GM23338 (cell line): Measurements from ENCODE around the gene ZNF697. TPM values are rescaled to one million over a fixed set of nuclear protein-coding genes. Genes with fewer than 3 reads are reported as not detected.

Source experiments
- ATAC-seq: fragments of 200-7000 bp; cut with Tn5 transposase; 3 replicates; pipeline ENCODE4 v1.9.1; 2020
- DNase-seq: peaks from one replicate; pipeline ENCODE4 v3.0.0-alpha.2; 2015; ENCODE audit warnings: low spot score
- H2AFZ ChIP-seq: fragments of 200-600 bp; sonication (generic); 2 replicates; pipeline ENCODE4 v1.8.0; 2016; ENCODE audit warnings: antibody characterized with exemption, mild to moderate bottlenecking, moderate library complexity
- H3F3A ChIP-seq: fragments of 200-600 bp; sonication (generic); replicated peaks from 2 replicates; pipeline ENCODE4 v1.8.0; 2017; ENCODE audit warnings: antibody characterized with exemption, mixed run types, low read depth
- H3K27ac ChIP-seq: fragments of 200-600 bp; sonication (generic); 2 replicates; pipeline ENCODE4 v1.6.1; 2016; ENCODE audit warnings: low read depth
- H3K27me3 ChIP-seq: fragments of 200-600 bp; sonication (generic); 2 replicates; pipeline ENCODE4 v1.8.0; 2016; ENCODE audit warnings: mild to moderate bottlenecking, mixed run types, moderate library complexity; ENCODE audit not compliant: insufficient read depth
- H3K36me3 ChIP-seq: fragments of 200-600 bp; sonication (generic); 2 replicates; pipeline ENCODE4 v1.8.0; 2016; ENCODE audit warnings: mild to moderate bottlenecking; ENCODE audit not compliant: insufficient read depth
- H3K4me1 ChIP-seq: fragments of 200-600 bp; sonication (generic); 2 replicates; pipeline ENCODE4 v1.8.0; 2016; ENCODE audit warnings: mild to moderate bottlenecking, moderate library complexity; ENCODE audit not compliant: insufficient read depth
- H3K4me2 ChIP-seq: fragments of 200-600 bp; sonication (generic); 2 replicates; pipeline ENCODE4 v1.7.1; 2017; ENCODE audit warnings: mixed run types
- H3K4me3 ChIP-seq: fragments of 200-600 bp; sonication (generic); 2 replicates; pipeline ENCODE4 v1.6.1; 2016; ENCODE audit warnings: mixed run types
- H3K79me2 ChIP-seq: fragments of 200-600 bp; sonication (generic); replicated peaks from 2 replicates; pipeline ENCODE4 v1.8.0; 2017; ENCODE audit warnings: mild to moderate bottlenecking; ENCODE audit not compliant: insufficient read depth
- H3K9me2 ChIP-seq: fragments of 200-600 bp; sonication (generic); 2 replicates; pipeline ENCODE4 v1.8.0; 2017; ENCODE audit not compliant: insufficient read depth
- H4K20me1 ChIP-seq: fragments of 200-600 bp; sonication (generic); replicated peaks from 2 replicates; pipeline ENCODE4 v1.8.0; 2017; ENCODE audit warnings: mild to moderate bottlenecking; ENCODE audit not compliant: insufficient read depth
- H3K27ac Mint-ChIP-seq: 2 replicates; pipeline ENCODE4 v1.8.0; 2020; ENCODE audit warnings: inconsistent platforms, mild to moderate bottlenecking, moderate library complexity, mixed read lengths
- H3K27me3 Mint-ChIP-seq: 3 replicates; pipeline ENCODE4 v1.8.0; 2022; ENCODE audit warnings: low read depth, mild to moderate bottlenecking, moderate library complexity, mixed read lengths, inconsistent platforms; ENCODE audit not compliant: insufficient read depth, poor library complexity
- H3K36me3 Mint-ChIP-seq: 3 replicates; pipeline ENCODE4 v1.8.0; 2021; ENCODE audit warnings: low read depth, mild to moderate bottlenecking, inconsistent platforms, moderate library complexity, mixed read lengths
- H3K4me1 Mint-ChIP-seq: 3 replicates; pipeline ENCODE4 v1.8.0; 2020; ENCODE audit warnings: mild to moderate bottlenecking, inconsistent platforms, mixed read lengths
- H3K4me3 Mint-ChIP-seq: 3 replicates; pipeline ENCODE4 v1.8.0; 2021; ENCODE audit warnings: moderate library complexity, mild to moderate bottlenecking, inconsistent platforms, mixed read lengths
- H3K9me3 Mint-ChIP-seq: 3 replicates; pipeline ENCODE4 v1.8.0; 2020; ENCODE audit warnings: moderate library complexity, mild to moderate bottlenecking, inconsistent platforms, mixed read lengths
- CREB1 ChIP-seq: fragments of 250-450 bp; sonication (Bioruptor Pico); IDR thresholded peaks from 2 replicates; pipeline ENCODE4 v1.5.0; 2020; ENCODE audit warnings: low read depth, mild to moderate bottlenecking, moderate library complexity
- CTCF ChIP-seq, 2 experiments: fragments of 200-600 bp in 1 of 2; sonication (generic) in 1 of 2; conservative IDR thresholded peaks; 2 replicates each; pipeline versions ENCODE4 v1.5.1 to v1.6.1; 2016 to 2017; ENCODE audit warnings: antibody characterized with exemption in 2 of 2, low read depth in 2 of 2, mild to moderate bottlenecking in 2 of 2, moderate library complexity in 1 of 2
- ETS1 ChIP-seq: IDR thresholded peaks from 2 replicates; pipeline ENCODE4 v1.6.1; 2016; ENCODE audit warnings: antibody characterized with exemption
- EZH2 ChIP-seq: fragments of 200-600 bp; sonication (generic); IDR thresholded peaks from one replicate; pipeline ENCODE4 v1.8.0; 2017; ENCODE audit warnings: antibody characterized with exemption, mild to moderate bottlenecking, low read depth; ENCODE audit not compliant: unreplicated experiment
- EZH2phosphoT487 ChIP-seq: fragments of 200-600 bp; sonication (generic); IDR thresholded peaks from one replicate; pipeline ENCODE4 v1.8.1; 2018; ENCODE audit warnings: antibody characterized with exemption; ENCODE audit not compliant: unreplicated experiment
- JUNB ChIP-seq: IDR thresholded peaks from one replicate; pipeline ENCODE4 v1.6.1; 2016; ENCODE audit warnings: antibody characterized with exemption; ENCODE audit not compliant: unreplicated experiment
- NANOG ChIP-seq: IDR thresholded peaks from 2 replicates; pipeline ENCODE4 v1.6.1; 2016; ENCODE audit warnings: antibody characterized with exemption, borderline replicate concordance
- POLR2AphosphoS5 ChIP-seq: IDR thresholded peaks from 2 replicates; pipeline ENCODE4 v1.6.1; 2016; ENCODE audit warnings: antibody characterized with exemption, low read depth
- REST ChIP-seq: IDR thresholded peaks from one replicate; pipeline ENCODE4 v1.6.1; 2018; ENCODE audit warnings: antibody characterized with exemption; ENCODE audit not compliant: unreplicated experiment
- STAT1 ChIP-seq: IDR thresholded peaks from one replicate; pipeline ENCODE4 v1.6.1; 2016; ENCODE audit warnings: antibody characterized with exemption; ENCODE audit not compliant: unreplicated experiment
- ZNF114 ChIP-seq: fragments of 250-450 bp; sonication (Bioruptor Pico); IDR thresholded peaks from 2 replicates; pipeline ENCODE4 v1.5.0; 2020; ENCODE audit warnings: mild to moderate bottlenecking, moderate library complexity
- ZNF331 ChIP-seq: fragments of 250-450 bp; sonication (Bioruptor Pico); IDR thresholded peaks from 2 replicates; pipeline ENCODE4 v1.5.0; 2020; ENCODE audit warnings: low read depth, mild to moderate bottlenecking, moderate library complexity
- polyA plus RNA-seq: library from polyadenylated mRNA; unstranded; fragments of >200 nt; fragmentation: Nextera tagmentation; extraction: Ambion mirVana; gene quantifications from 2 replicates; pipeline ENCODE4 v1.2.1, GENCODE V29; 2016
- total RNA-seq: library from RNA; depleted of rRNA; stranded (reverse); fragments of >200 nt; shearing (Covaris generic); gene quantifications from 2 replicates; pipeline ENCODE4 v1.2.3, GENCODE V29; 2014
- TF ChIP-seq, protein P1 (sequence below): fragments of 250-450 bp; sonication (Bioruptor Pico); IDR thresholded peaks from 2 replicates; pipeline ENCODE4 v1.5.0; 2020; ENCODE audit warnings: mild to moderate bottlenecking, moderate library complexity

Gene ZNF697
- total and polyA plus RNA-seq, 2 experiments from 2014 or later: 5.4 to 32.0 TPM

- Mint-ChIP-seq H3K9me3 (no peaks in the 10 kb centered on the region; the same call in 2 of the 3 replicates), H3K4me1 (peaks cover 41% of the 10 kb centered on the region), H3K27me3 (peaks cover 3% of the 10 kb centered on the region), H3K4me3 (peak overlapping the region; percentile 78), H3K36me3 (no peaks in the 10 kb centered on the region), H3K27ac (peak overlapping the region; percentile 84)
- Histone ChIP-seq H2AFZ (no peak overlapping the region), H3K4me1 (peaks cover 16% of the 10 kb centered on the region), H3K9me2 (no peaks in the 10 kb centered on the region), H3K27ac (peak overlapping the region; percentile 82), H4K20me1 (no peaks in the 10 kb centered on the region), H3K27me3 (no peaks in the 10 kb centered on the region), H3F3A (no peaks in the 10 kb centered on the region), H3K36me3 (no peaks in the 10 kb centered on the region), H3K4me2 (peak overlapping the region; percentile 47), H3K4me3 (peak overlapping the region; percentile 34), H3K79me2 (no peaks in the 10 kb centered on the region)
- TF ChIP-seq EZH2phosphoT487: no peak
- TF ChIP-seq, protein P1, sequence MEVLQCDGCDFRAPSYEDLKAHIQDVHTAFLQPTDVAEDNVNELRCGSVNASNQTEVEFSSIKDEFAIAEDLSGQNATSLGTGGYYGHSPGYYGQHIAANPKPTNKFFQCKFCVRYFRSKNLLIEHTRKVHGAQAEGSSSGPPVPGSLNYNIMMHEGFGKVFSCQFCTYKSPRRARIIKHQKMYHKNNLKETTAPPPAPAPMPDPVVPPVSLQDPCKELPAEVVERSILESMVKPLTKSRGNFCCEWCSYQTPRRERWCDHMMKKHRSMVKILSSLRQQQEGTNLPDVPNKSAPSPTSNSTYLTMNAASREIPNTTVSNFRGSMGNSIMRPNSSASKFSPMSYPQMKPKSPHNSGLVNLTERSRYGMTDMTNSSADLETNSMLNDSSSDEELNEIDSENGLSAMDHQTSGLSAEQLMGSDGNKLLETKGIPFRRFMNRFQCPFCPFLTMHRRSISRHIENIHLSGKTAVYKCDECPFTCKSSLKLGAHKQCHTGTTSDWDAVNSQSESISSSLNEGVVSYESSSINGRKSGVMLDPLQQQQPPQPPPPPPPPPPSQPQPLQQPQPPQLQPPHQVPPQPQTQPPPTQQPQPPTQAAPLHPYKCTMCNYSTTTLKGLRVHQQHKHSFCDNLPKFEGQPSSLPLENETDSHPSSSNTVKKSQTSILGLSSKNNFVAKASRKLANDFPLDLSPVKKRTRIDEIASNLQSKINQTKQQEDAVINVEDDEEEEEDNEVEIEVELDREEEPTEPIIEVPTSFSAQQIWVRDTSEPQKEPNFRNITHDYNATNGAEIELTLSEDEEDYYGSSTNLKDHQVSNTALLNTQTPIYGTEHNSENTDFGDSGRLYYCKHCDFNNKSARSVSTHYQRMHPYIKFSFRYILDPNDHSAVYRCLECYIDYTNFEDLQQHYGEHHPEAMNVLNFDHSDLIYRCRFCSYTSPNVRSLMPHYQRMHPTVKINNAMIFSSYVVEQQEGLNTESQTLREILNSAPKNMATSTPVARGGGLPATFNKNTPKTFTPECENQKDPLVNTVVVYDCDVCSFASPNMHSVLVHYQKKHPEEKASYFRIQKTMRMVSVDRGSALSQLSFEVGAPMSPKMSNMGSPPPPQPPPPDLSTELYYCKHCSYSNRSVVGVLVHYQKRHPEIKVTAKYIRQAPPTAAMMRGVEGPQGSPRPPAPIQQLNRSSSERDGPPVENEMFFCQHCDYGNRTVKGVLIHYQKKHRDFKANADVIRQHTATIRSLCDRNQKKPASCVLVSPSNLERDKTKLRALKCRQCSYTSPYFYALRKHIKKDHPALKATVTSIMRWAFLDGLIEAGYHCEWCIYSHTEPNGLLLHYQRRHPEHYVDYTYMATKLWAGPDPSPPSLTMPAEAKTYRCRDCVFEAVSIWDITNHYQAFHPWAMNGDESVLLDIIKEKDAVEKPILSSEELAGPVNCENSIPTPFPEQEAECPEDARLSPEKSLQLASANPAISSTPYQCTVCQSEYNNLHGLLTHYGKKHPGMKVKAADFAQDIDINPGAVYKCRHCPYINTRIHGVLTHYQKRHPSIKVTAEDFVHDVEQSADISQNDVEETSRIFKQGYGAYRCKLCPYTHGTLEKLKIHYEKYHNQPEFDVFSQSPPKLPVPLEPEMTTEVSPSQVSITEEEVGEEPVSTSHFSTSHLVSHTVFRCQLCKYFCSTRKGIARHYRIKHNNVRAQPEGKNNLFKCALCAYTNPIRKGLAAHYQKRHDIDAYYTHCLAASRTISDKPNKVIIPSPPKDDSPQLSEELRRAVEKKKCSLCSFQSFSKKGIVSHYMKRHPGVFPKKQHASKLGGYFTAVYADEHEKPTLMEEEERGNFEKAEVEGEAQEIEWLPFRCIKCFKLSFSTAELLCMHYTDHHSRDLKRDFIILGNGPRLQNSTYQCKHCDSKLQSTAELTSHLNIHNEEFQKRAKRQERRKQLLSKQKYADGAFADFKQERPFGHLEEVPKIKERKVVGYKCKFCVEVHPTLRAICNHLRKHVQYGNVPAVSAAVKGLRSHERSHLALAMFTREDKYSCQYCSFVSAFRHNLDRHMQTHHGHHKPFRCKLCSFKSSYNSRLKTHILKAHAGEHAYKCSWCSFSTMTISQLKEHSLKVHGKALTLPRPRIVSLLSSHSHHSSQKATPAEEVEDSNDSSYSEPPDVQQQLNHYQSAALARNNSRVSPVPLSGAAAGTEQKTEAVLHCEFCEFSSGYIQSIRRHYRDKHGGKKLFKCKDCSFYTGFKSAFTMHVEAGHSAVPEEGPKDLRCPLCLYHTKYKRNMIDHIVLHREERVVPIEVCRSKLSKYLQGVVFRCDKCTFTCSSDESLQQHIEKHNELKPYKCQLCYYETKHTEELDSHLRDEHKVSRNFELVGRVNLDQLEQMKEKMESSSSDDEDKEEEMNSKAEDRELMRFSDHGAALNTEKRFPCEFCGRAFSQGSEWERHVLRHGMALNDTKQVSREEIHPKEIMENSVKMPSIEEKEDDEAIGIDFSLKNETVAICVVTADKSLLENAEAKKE (CRISPR knock-in tag): no peak
- no peak for TF ChIP-seq STAT1
- peak; percentile 33; the same call in 1 of the 2 replicates for TF ChIP-seq POLR2AphosphoS5
- TF ChIP-seq ETS1: no peak
- peak; percentile 76 to 99 for TF ChIP-seq CTCF (conservative IDR thresholded peaks at IDR 0.05; ENCODE audit: low read depth in 2 of 2)
- no peak for TF ChIP-seq CREB1 (CRISPR knock-in tag)
- no peak for TF ChIP-seq EZH2
- TF ChIP-seq REST: no peak
- no peak; the same call in 1 of the 2 replicates for TF ChIP-seq ZNF114 (CRISPR knock-in tag)
- no peak for TF ChIP-seq JUNB
- no peak for TF ChIP-seq NANOG
- no peak for TF ChIP-seq ZNF331 (CRISPR knock-in tag)
- ATAC-seq (peak; percentile 93), DNase-seq (peak; percentile 97)
Measured at GRCh38 chr1:119675349-119676345, 27.6 kb upstream of the ZNF697 start.
